ENCODE measurements around the gene PIPOX.

PIPOX gene

GRCh38 chr17:29061036-29061435 is 18.1 kb downstream of the PIPOX start:
- no peak overlapping the region for H3K4me3 ChIP-seq (ENCODE audit: low read depth, low read length)
- DNase-seq (ENCODE audit: low read depth) = no peak
- TF ChIP-seq CTCF (IDR thresholded peaks at IDR 0.05; ENCODE audit: insufficient read depth, low read depth, low read length, missing control alignments) = no peak

DNA sequence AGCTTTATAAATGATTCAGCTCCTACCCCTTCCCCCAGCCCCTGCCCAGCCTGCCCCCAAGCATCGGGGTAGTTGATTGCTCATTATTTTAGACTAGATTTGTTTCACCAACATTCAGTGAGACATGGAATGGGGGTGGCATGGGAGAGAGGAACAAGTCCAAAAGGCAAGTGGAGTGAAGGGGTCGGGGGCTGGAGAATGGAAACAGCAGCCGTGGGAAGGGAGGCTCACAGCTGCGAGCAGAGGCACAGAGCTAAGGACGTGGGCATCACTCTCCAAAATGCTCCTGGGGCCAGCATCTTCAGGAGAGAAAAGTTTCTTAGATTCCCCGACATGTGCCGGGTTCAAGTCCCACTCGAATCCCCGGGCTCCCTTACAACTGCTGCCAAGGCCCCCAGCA is 19.3 kb downstream of the PIPOX start:
- no peak overlapping the region for H3K4me3 ChIP-seq (ENCODE audit: low read depth, low read length)
- TF ChIP-seq CTCF (IDR thresholded peaks at IDR 0.05; ENCODE audit: insufficient read depth, low read depth, low read length, missing control alignments) = no peak
- DNase-seq (ENCODE audit: low read depth) = no peak

GRCh38 chr17:29063992-29064391 is 21.1 kb downstream of the PIPOX start:
- DNase-seq (ENCODE audit: low read depth) = no peak

DNA sequence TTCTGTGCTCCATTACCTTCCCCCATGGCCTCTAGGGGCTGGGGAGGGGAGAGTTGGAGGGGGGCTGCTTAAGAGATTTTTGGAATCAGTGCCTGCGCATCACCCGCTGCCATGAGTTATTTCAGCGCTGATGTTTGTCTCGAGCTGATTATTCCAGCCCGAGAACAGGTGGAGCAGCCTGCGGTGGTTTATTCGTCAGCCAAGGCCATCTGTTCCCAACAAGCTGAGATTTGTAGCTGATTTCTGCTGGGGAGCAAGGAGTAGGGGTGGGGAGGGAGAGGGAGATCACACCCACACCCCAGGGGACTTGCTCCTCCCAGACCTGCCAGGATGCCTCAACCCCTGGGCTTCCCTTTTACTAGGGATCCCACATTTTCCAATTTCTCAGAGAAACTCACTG is 23.1 kb downstream of the PIPOX start:
- DNase-seq (ENCODE audit: low read depth) = no peak
- no peak overlapping the region for H3K4me3 ChIP-seq (ENCODE audit: low read depth, low read length)
- TF ChIP-seq CTCF (IDR thresholded peaks at IDR 0.05; ENCODE audit: insufficient read depth, low read depth, low read length, missing control alignments) = no peak

More at GRCh38 chr17:29063992-29064391, 21.1 kb downstream of the PIPOX start:
- no peak for TF ChIP-seq CTCF (IDR thresholded peaks at IDR 0.05; ENCODE audit: insufficient read depth, low read depth, low read length, missing control alignments)
- H3K4me3 ChIP-seq (ENCODE audit: low read depth, low read length) = no peak overlapping the region

DNA sequence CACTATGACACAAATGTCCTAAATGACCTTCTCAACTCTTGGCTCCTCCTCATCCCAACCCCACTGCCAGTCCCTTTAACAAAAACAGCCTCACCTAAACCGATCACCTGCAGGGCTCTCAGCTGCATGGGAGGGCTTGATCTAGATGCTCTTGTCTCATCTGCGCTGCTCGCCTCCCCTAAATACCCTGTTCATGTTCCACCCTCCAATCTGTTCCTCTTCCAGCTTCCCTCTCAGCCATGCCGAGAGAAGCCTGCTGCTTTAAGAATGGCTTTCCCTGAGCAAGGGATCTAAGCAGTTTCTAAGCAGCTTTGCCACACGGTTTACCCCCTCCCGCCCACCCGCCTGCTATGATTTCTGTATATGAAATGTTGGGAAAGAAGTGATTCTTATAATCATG is 23.7 kb downstream of the PIPOX start:
- TF ChIP-seq CTCF (IDR thresholded peaks at IDR 0.05; ENCODE audit: insufficient read depth, low read depth, low read length, missing control alignments) = no peak
- no peak for DNase-seq (ENCODE audit: low read depth)
- H3K4me3 ChIP-seq (ENCODE audit: low read depth, low read length) = no peak overlapping the region

DNA sequence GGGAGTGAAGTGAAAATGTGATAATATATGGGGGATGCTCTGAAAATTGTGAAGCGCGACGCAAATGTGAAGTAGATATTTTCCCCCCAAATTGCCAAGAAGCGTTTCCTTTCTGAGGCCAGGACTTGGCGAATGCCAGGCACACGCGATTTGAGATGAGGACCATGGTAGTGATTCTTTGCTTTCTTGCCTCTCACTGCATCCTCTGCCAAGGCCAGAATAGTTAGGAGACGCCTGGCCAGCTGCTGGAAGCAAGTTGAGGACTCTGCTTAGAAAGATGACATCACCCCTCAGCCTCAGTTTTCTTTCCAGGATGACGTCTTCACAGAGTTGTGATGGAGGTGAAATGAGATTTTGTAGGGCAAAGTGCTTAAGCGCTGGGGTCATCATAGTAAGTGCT is 25.9 kb downstream of the PIPOX start:
- no peak for DNase-seq (ENCODE audit: low read depth)
- H3K4me3 ChIP-seq (ENCODE audit: low read depth, low read length) = no peak overlapping the region
- no peak for TF ChIP-seq CTCF (IDR thresholded peaks at IDR 0.05; ENCODE audit: insufficient read depth, low read depth, low read length, missing control alignments)

DNA sequence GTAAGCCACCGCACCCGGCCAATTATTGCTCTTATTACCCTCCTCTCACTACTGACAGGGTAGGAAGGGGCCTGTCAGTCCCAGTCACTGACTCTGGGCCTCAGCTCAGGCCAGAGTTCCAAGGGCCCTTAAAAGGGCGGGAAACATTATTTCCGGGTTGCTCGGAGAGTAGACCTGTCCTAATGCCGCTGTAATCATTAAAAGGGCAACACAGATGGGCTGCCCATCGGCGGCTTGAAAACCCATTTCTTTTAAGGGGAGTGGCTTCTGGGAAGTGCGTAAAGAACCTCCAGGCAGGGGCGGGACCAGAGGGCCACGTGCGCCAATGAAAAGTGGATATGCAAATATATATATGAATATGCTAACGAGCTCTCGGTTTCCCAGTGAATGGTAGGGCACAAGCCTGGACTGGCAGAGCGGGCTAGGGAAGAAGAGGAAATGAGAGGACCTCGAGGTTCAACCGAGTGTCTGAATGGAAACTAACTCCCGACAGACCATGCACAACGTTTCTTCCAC is 26.6 kb downstream of the PIPOX start:
- no peak for TF ChIP-seq CTCF (IDR thresholded peaks at IDR 0.05; ENCODE audit: insufficient read depth, low read depth, low read length, missing control alignments)
- H3K4me3 ChIP-seq (ENCODE audit: low read depth, low read length) = no peak overlapping the region
- no peak for DNase-seq (ENCODE audit: low read depth)
